Glutamatergic neuron (in vitro differentiated cells): ENCODE measurements around the gene TSSK1B. TPM values are rescaled to one million over a fixed set of nuclear protein-coding genes. Genes with fewer than 3 reads are reported as not detected.

Source experiments
- DNase-seq: peaks from one replicate; pipeline ENCODE4 v3.0.0; 2022
- H3K27ac Mint-ChIP-seq: one replicate; pipeline ENCODE4 v1.8.0; 2020; ENCODE audit warnings: mild to moderate bottlenecking, mixed read lengths, inconsistent platforms; ENCODE audit not compliant: unreplicated experiment
- H3K27me3 Mint-ChIP-seq: one replicate; pipeline ENCODE4 v1.8.0; 2020; ENCODE audit warnings: mild to moderate bottlenecking, moderate library complexity, mixed read lengths, inconsistent platforms; ENCODE audit not compliant: unreplicated experiment
- H3K36me3 Mint-ChIP-seq: one replicate; pipeline ENCODE4 v1.8.0; 2020; ENCODE audit warnings: mild to moderate bottlenecking, mixed read lengths, inconsistent platforms; ENCODE audit not compliant: unreplicated experiment
- H3K4me1 Mint-ChIP-seq: one replicate; pipeline ENCODE4 v1.8.0; 2020; ENCODE audit warnings: mild to moderate bottlenecking, low read depth, mixed read lengths, inconsistent platforms; ENCODE audit not compliant: unreplicated experiment
- H3K4me3 Mint-ChIP-seq: one replicate; pipeline ENCODE4 v1.8.0; 2020; ENCODE audit warnings: mild to moderate bottlenecking, mixed read lengths, inconsistent platforms; ENCODE audit not compliant: unreplicated experiment
- H3K9me3 Mint-ChIP-seq: one replicate; pipeline ENCODE4 v1.8.0; 2020; ENCODE audit warnings: mild to moderate bottlenecking, moderate library complexity, mixed read lengths, inconsistent platforms; ENCODE audit not compliant: unreplicated experiment
- CTCF ChIP-seq: fragments of 200-600 bp; sonication (generic); IDR thresholded peaks from one replicate; pipeline ENCODE4 v1.5.0; 2021; ENCODE audit not compliant: partially characterized antibody, unreplicated experiment
- total RNA-seq: library from RNA; stranded (reverse); fragmentation: NEBNext Ultra II Directional; extraction: Animal tissue kit (Norgen Biotek cat#: 25700); gene quantifications from one replicate; pipeline ENCODE4 v1.2.1, GENCODE V29; 2021; ENCODE audit not compliant: unreplicated experiment

The TSSK1B gene
- total RNA-seq, 1 donor from 2014 or later = 0.54 TPM

GRCh38 chr5:113447498-113448050, 12.8 kb upstream of the TSSK1B start:
- peak overlapping the region; percentile 72 for H3K4me3 Mint-ChIP-seq
- peaks cover 47% of the 10 kb centered on the region for H3K4me1 Mint-ChIP-seq
- H3K9me3 Mint-ChIP-seq = peaks cover 21% of the 10 kb centered on the region
- TF ChIP-seq CTCF = peak; percentile 74
- peak overlapping the region; percentile 99 for H3K27ac Mint-ChIP-seq
- peak; percentile 81 for DNase-seq
- peaks cover 12% of the 10 kb centered on the region for H3K27me3 Mint-ChIP-seq
- peaks cover 18% of the 10 kb centered on the region for H3K36me3 Mint-ChIP-seq

GRCh38 chr5:113446358-113446927, 11.7 kb upstream of the TSSK1B start:
- peaks cover 22% of the 10 kb centered on the region for H3K36me3 Mint-ChIP-seq
- H3K4me1 Mint-ChIP-seq = peaks cover 44% of the 10 kb centered on the region
- H3K4me3 Mint-ChIP-seq = no peak overlapping the region
- H3K27me3 Mint-ChIP-seq = peaks cover 14% of the 10 kb centered on the region
- peaks cover 21% of the 10 kb centered on the region for H3K9me3 Mint-ChIP-seq
- H3K27ac Mint-ChIP-seq = peak overlapping the region; percentile 96
- DNase-seq = no peak
- TF ChIP-seq CTCF = no peak

- no peak for DNase-seq
- no peak overlapping the region for H3K27ac Mint-ChIP-seq
- H3K4me3 Mint-ChIP-seq = no peak overlapping the region
- no peak for TF ChIP-seq CTCF
- H3K9me3 Mint-ChIP-seq = peaks cover 3% of the 10 kb centered on the region
- H3K36me3 Mint-ChIP-seq = peaks cover 7% of the 10 kb centered on the region
- H3K27me3 Mint-ChIP-seq = peaks cover 2% of the 10 kb centered on the region
- H3K4me1 Mint-ChIP-seq = peaks cover 19% of the 10 kb centered on the region
Observed at GRCh38 chr5:113437111-113437510, 2.3 kb upstream of the TSSK1B start.

GRCh38 chr5:113435575-113435974, 786 bp upstream of the TSSK1B start:
- peaks cover 3% of the 10 kb centered on the region for H3K9me3 Mint-ChIP-seq
- no peak overlapping the region for H3K27ac Mint-ChIP-seq
- DNase-seq = no peak
- H3K27me3 Mint-ChIP-seq = no peaks in the 10 kb centered on the region
- TF ChIP-seq CTCF = no peak
- H3K4me3 Mint-ChIP-seq = no peak overlapping the region
- H3K4me1 Mint-ChIP-seq = peaks cover 19% of the 10 kb centered on the region
- H3K36me3 Mint-ChIP-seq = peaks cover under 1% of the 10 kb centered on the region

GRCh38 chr5:113433862-113434612, 752 bp downstream of the TSSK1B start:
- H3K27me3 Mint-ChIP-seq = no peaks in the 10 kb centered on the region
- no peak for TF ChIP-seq CTCF
- no peaks in the 10 kb centered on the region for H3K36me3 Mint-ChIP-seq
- H3K4me3 Mint-ChIP-seq = no peak overlapping the region
- no peak overlapping the region for H3K27ac Mint-ChIP-seq
- H3K4me1 Mint-ChIP-seq = peaks cover 19% of the 10 kb centered on the region
- H3K9me3 Mint-ChIP-seq = peaks cover 3% of the 10 kb centered on the region
- no peak for DNase-seq
